HepG2 (cell line): ENCODE data around the gene IRF2. TPM values are rescaled to one million over a fixed set of nuclear protein-coding genes. Genes with fewer than 3 reads are reported as not detected.

ENCODE experiments used
- ATAC-seq: fragments of 200-7000 bp; cut with Tn5 transposase; 3 replicates; pipeline ENCODE4 v1.9.1; 2020; ENCODE audit warnings: mild to moderate bottlenecking, moderate library complexity
- BruUV-seq: library from RNA; stranded (reverse); fragments of 400-500 nt; replicated peaks from 2 replicates; lab custom pipeline; 2021; lab: Mats Ljungman, UMichigan
- CTCF ChIA-PET: fragments of 300-600 bp; formaldehyde crosslinking; extraction: SDS; loops from one replicate; lab custom pipeline; 2021; ENCODE audit warnings: low total read pairs, inconsistent platforms, low intra/inter-chr PET ratio; lab: Yijun Ruan, JAX
- POLR2A ChIA-PET: fragments of 350-600 bp; sonication (Branson Sonifier 250); formaldehyde crosslinking; loops from one replicate; lab custom pipeline; 2020; ENCODE audit warnings: antibody characterized with exemption, inconsistent platforms; lab: Yijun Ruan, JAX
- DNase-seq: peaks from one replicate; pipeline ENCODE4 v3.0.0-alpha.2; 2015; ENCODE audit warnings: low spot score
- FAIRE-seq: peaks from 3 replicates; lab custom pipeline; 2011; peaks lifted over from hg19 to GRCh38; lab: Jason Lieb, UNC
- H2AFZ ChIP-seq: one replicate; pipeline ENCODE4 v1.6.1; 2011; ENCODE audit warnings: low read length, inconsistent platforms
- H3K27ac ChIP-seq: fragments of 300-600 bp; 3 replicates; pipeline ENCODE4 v1.8.0; 2011; ENCODE audit warnings: mixed run types, mild to moderate bottlenecking, mixed read lengths, low read length, inconsistent platforms; ENCODE audit not compliant: insufficient read depth; ENCODE audit errors: extremely low read length
- H3K27me3 ChIP-seq, 2 experiments: fragments of 200-600 bp in 1 of 2; 2 replicates in 1 of 2; 3 replicates in 1 of 2; pipeline versions ENCODE4 v1.6.0 to v1.8.0; 2011; ENCODE audit warnings: low read length in 2 of 2, mild to moderate bottlenecking in 2 of 2, moderate library complexity in 2 of 2, inconsistent platforms in 1 of 2; ENCODE audit not compliant: insufficient read depth in 2 of 2, control insufficient read depth in 1 of 2
- H3K36me3 ChIP-seq, 2 experiments: fragments of 200-600 bp in 1 of 2; replicated peaks in 1 of 2; 2 replicates in 1 of 2; 3 replicates in 1 of 2; pipeline versions ENCODE4 v1.5.1 to v1.8.0; 2011; ENCODE audit warnings: low read length in 2 of 2, inconsistent platforms in 1 of 2; ENCODE audit not compliant: insufficient read depth in 2 of 2, control insufficient read depth in 1 of 2
- H3K4me1 ChIP-seq: 2 replicates; pipeline ENCODE4 v1.5.1; 2012; ENCODE audit warnings: low read length, inconsistent platforms; ENCODE audit not compliant: insufficient read depth
- H3K4me2 ChIP-seq: 2 replicates; pipeline ENCODE4 v1.6.0; 2011; ENCODE audit warnings: low read depth, low read length, inconsistent platforms
- H3K4me3 ChIP-seq, 3 experiments: fragments of 200-600 bp in 1 of 3; sonication (generic), shearing (Covaris generic) in 1 of 3; replicated peaks in 1 of 3; 2 replicates each; pipeline ENCODE4 v1.5.1; 2011 to 2016; ENCODE audit warnings: low read length in 3 of 3, inconsistent platforms in 2 of 3, low read depth in 2 of 3, mild to moderate bottlenecking in 2 of 3, control low read depth in 1 of 3, mixed read lengths in 1 of 3; ENCODE audit not compliant: insufficient read depth in 1 of 3
- H3K79me2 ChIP-seq: one replicate; pipeline ENCODE4 v1.6.1; 2011; ENCODE audit warnings: low read length, inconsistent platforms; ENCODE audit not compliant: insufficient read depth
- H3K9ac ChIP-seq: 2 replicates; pipeline ENCODE4 v1.6.0; 2011; ENCODE audit warnings: mild to moderate bottlenecking, low read depth, low read length, inconsistent platforms; ENCODE audit not compliant: insufficient read depth
- H3K9me3 ChIP-seq: 2 replicates; pipeline ENCODE4 v1.5.1; 2012; ENCODE audit warnings: mild to moderate bottlenecking, low read length
- H4K20me1 ChIP-seq: 2 replicates; pipeline ENCODE4 v1.6.0; 2011; ENCODE audit warnings: inconsistent platforms, mild to moderate bottlenecking, low read length, moderate library complexity; ENCODE audit not compliant: insufficient read depth
- ATF1 ChIP-seq: IDR thresholded peaks from 2 replicates; pipeline ENCODE4 v1.6.1; 2016; ENCODE audit warnings: mild to moderate bottlenecking, control low read depth
- CEBPG ChIP-seq: IDR thresholded peaks from 2 replicates; pipeline ENCODE4 v1.6.1; 2016
- FOSL1 ChIP-seq: sonication (generic); formaldehyde crosslinking; IDR thresholded peaks from 2 replicates; pipeline ENCODE4 v1.9.0; 2021; ENCODE audit warnings: missing genetic modification reagents, borderline replicate concordance
- JDP2 ChIP-seq: sonication (generic); formaldehyde crosslinking; IDR thresholded peaks from 2 replicates; pipeline ENCODE4 v1.8.1; 2022; ENCODE audit warnings: missing genetic modification reagents, borderline replicate concordance
- KDM6A ChIP-seq: IDR thresholded peaks from 2 replicates; pipeline ENCODE4 v1.6.1; 2016; ENCODE audit warnings: low read depth
- MEF2D ChIP-seq: sonication (generic); formaldehyde crosslinking; IDR thresholded peaks from 2 replicates; pipeline ENCODE4 v1.5.1; 2020; ENCODE audit warnings: mild to moderate bottlenecking, missing genetic modification reagents
- MXD1 ChIP-seq: sonication (generic); formaldehyde crosslinking; IDR thresholded peaks from 2 replicates; pipeline ENCODE4 v1.4.0; 2020; ENCODE audit warnings: mild to moderate bottlenecking, missing genetic modification reagents
- NR2F6 ChIP-seq, 2 experiments: IDR thresholded peaks; 2 replicates each; pipeline ENCODE4 v1.6.1; 2016; ENCODE audit warnings: antibody characterized with exemption in 1 of 2, mild to moderate bottlenecking in 1 of 2
- PCBP1 ChIP-seq: fragments of 200-400 bp; formaldehyde crosslinking; IDR thresholded peaks from 2 replicates; pipeline ENCODE4 v1.6.1; 2017; ENCODE audit warnings: mild to moderate bottlenecking, low read depth, low read length, borderline replicate concordance
- POLR2A ChIP-seq, 2 experiments: IDR thresholded peaks; 2 replicates each; pipeline ENCODE4 v1.6.1; 2011; ENCODE audit warnings: low read depth in 2 of 2, low read length in 2 of 2, mild to moderate bottlenecking in 1 of 2, moderate library complexity in 1 of 2; ENCODE audit not compliant: insufficient read depth in 1 of 2
- PREB ChIP-seq: sonication (generic); formaldehyde crosslinking; IDR thresholded peaks from 2 replicates; pipeline ENCODE4 v1.4.0; 2020; ENCODE audit warnings: missing genetic modification reagents
- TCF12 ChIP-seq, 2 experiments: fragments of 450-650 bp in 1 of 2; sonication (generic) in 1 of 2; formaldehyde crosslinking in 1 of 2; IDR thresholded peaks; 2 replicates each; pipeline versions ENCODE4 v1.6.1 to v1.8.0; 2017 to 2022; ENCODE audit warnings: antibody characterized with exemption in 1 of 2, mild to moderate bottlenecking in 1 of 2, missing genetic modification reagents in 1 of 2, moderate library complexity in 1 of 2
- TFE3 ChIP-seq: IDR thresholded peaks from 2 replicates; pipeline ENCODE4 v1.6.1; 2016
- ZFP1 ChIP-seq: IDR thresholded peaks from 2 replicates; pipeline ENCODE4 v1.6.1; 2016
- ZMAT3 ChIP-seq: sonication (generic); formaldehyde crosslinking; conservative IDR thresholded peaks from 2 replicates; pipeline ENCODE4 v1.7.0; 2021; ENCODE audit warnings: missing genetic modification reagents
- ZNF136 ChIP-seq: sonication (generic); formaldehyde crosslinking; IDR thresholded peaks from 2 replicates; pipeline ENCODE4 v1.8.1; 2022; ENCODE audit warnings: low read depth, mild to moderate bottlenecking, moderate library complexity, missing genetic modification reagents
- ZNF143 ChIP-seq: sonication (generic); formaldehyde crosslinking; IDR thresholded peaks from 2 replicates; pipeline ENCODE4 v1.4.0; 2020; ENCODE audit warnings: missing genetic modification reagents
- ZNF282 ChIP-seq: fragments of 450-650 bp; IDR thresholded peaks from 2 replicates; pipeline ENCODE4 v1.6.1; 2018; ENCODE audit not compliant: partially characterized antibody
- ZNF574 ChIP-seq: sonication (generic); formaldehyde crosslinking; IDR thresholded peaks from 2 replicates; pipeline ENCODE4 v1.4.0; 2020; ENCODE audit warnings: missing genetic modification reagents
- ZNF747 ChIP-seq: sonication (generic); formaldehyde crosslinking; IDR thresholded peaks from 2 replicates; pipeline ENCODE4 v1.8.1; 2023; ENCODE audit warnings: missing genetic modification reagents, mild to moderate bottlenecking, borderline replicate concordance
- WGBS: methylation state at CpG from one replicate; pipeline ENCODE4 v1.1.6; 2017; ENCODE audit warnings: low lambda C conversion rate; 5-methylcytosine and 5-hydroxymethylcytosine counted together
- in situ Hi-C: cut with HindIII; loops from 2 replicates; pipeline ENCODE4 v1.10.0; 2017; ENCODE audit warnings: low pct_unique_long_range_greater_than_20kb; ENCODE audit not compliant: extremely low pct_ligation_motif_present
- intact Hi-C: fragments of 100-400 bp; cut with micrococcal nuclease; formaldehyde crosslinking; loops from one replicate; pipeline ENCODE4 v1.10.0; 2022; ENCODE audit not compliant: unreplicated experiment
- polyA plus RNA-seq, 8 experiments: library from polyadenylated mRNA; depleted of rRNA in 3 of 8; stranded (reverse) in 7 of 8; unstranded in 1 of 8; fragments of >200 nt; fragmentation: Illumina TruSeq in 4 of 8; extraction: Trizol in 4 of 8; gene quantifications; 2 replicates each; pipeline versions ENCODE4 v1.2.1 to v1.2.3, GENCODE V29; 2011 to 2016; ENCODE audit warnings: low read depth in 4 of 8, missing spikeins in 1 of 8, mixed read lengths in 1 of 8; ENCODE audit not compliant: insufficient read depth in 1 of 8
- total RNA-seq, 5 experiments: library from RNA; depleted of rRNA; stranded (reverse); fragments of >200 nt; fragmentation: Illumina TruSeq; extraction: Trizol; gene quantifications; 2 replicates each; pipeline ENCODE4 v1.2.3, GENCODE V29; 2016; ENCODE audit warnings: low read depth in 1 of 5

IRF2 gene
- total and polyA plus RNA-seq, 2 of the 13 experiments (the other 11 are each of a cell fraction or from before 2014, with no cell fraction given): 15.5 to 28.8 TPM

GRCh38 chr4:184421533-184422155 is 52.7 kb downstream of the IRF2 start:
- WGBS: 96% methylated on average over 11 of the region's 11 CpGs
- BruUV-seq: no TSS peak
- ChIA-PET POLR2A (no interaction called here), CTCF (no interaction called here)
- ATAC-seq (no peak), FAIRE-seq (no peak), DNase-seq (no peak)
- H2AFZ ChIP-seq: no peak overlapping the region
- H3K4me2 ChIP-seq: no peak overlapping the region
- no peaks in the 10 kb centered on the region for H3K27me3 ChIP-seq
- intact Hi-C loops (no loop called here), in situ Hi-C loops (no loop called here)
- H4K20me1 ChIP-seq: no peaks in the 10 kb centered on the region
- no peak overlapping the region for H3K9ac ChIP-seq
- no peaks in the 10 kb centered on the region for H3K4me1 ChIP-seq
- TF ChIP-seq ZNF747 (CRISPR knock-in tag) (no peak), ZMAT3 (CRISPR knock-in tag) (no peak), ZNF574 (CRISPR knock-in tag) (no peak), ZNF143 (CRISPR knock-in tag) (no peak), PREB (CRISPR knock-in tag) (no peak), MEF2D (CRISPR knock-in tag) (no peak), CEBPG (CRISPR knock-in tag) (no peak), KDM6A (CRISPR knock-in tag) (no peak), FOSL1 (CRISPR knock-in tag) (no peak), ZNF282 (no peak), TFE3 (CRISPR knock-in tag) (no peak), TCF12 (IDR thresholded peaks at IDR 0.05) (no peak), TCF12 (CRISPR knock-in tag; IDR thresholded peaks at IDR 0.05) (no peak), ZNF136 (CRISPR knock-in tag) (no peak), POLR2A (IDR thresholded peaks at IDR 0.05; ENCODE audit: insufficient read depth in 1 of 2, low read depth in 2 of 2, low read length in 2 of 2) (no peak), NR2F6 (IDR thresholded peaks at IDR 0.05) (no peak), NR2F6 (CRISPR knock-in tag; IDR thresholded peaks at IDR 0.05) (no peak), PCBP1 (no peak), JDP2 (no peak), ZFP1 (CRISPR knock-in tag) (no peak), MXD1 (CRISPR knock-in tag) (no peak), ATF1 (CRISPR knock-in tag) (no peak)
- H3K36me3 ChIP-seq: peaks cover 20 to 74% of the 10 kb centered on the region in 2 experiments
- H3K9me3 ChIP-seq: no peaks in the 10 kb centered on the region
- H3K27ac ChIP-seq: no peak overlapping the region
- H3K79me2 ChIP-seq: peaks cover 9% of the 10 kb centered on the region
- H3K4me3 ChIP-seq: no peak overlapping the region
